ENCODE measurements around the gene MST1R.
"Not testable (repeated sequence)": the region's sequence is repeated elsewhere in the genome, so short reads cannot be mapped to it uniquely, and the experiment has no call there.

MST1R gene

DNA sequence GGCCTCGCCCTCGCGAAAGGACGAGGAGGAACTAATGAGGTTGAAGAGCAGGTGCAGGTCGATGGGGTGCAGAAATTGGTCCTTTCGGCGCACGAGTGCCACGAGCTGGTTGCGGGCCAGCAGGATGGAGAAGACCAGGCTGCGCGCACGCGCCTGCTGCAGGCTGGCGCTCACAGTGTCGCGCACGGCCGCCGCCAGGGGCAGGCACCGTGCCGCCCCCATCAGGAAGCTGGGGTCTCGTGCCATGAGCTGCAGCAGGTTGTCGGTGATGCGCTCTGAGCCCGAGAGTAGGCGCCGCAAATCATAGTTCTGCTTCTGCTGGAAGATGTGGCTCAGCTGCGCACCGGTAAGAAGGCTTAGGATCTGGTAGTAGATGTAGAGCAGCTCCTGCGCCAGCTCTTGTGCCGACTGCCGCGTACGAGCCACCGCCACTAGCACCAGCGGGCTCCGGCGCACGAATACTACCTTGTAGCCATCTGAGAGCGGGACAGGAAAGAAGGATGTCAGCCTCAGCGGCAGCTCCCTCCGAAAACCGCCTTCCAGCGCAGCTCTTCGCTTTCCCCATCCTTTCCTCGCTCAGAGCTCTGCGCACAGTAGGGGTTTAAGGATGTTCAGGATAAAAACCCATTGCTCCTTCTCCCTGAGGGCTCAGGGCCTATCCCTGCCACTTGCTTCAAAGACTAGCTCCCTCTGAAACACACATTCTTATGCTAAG is 6.9 kb upstream of the MST1R start:
- no peak for DNase-seq

DNA sequence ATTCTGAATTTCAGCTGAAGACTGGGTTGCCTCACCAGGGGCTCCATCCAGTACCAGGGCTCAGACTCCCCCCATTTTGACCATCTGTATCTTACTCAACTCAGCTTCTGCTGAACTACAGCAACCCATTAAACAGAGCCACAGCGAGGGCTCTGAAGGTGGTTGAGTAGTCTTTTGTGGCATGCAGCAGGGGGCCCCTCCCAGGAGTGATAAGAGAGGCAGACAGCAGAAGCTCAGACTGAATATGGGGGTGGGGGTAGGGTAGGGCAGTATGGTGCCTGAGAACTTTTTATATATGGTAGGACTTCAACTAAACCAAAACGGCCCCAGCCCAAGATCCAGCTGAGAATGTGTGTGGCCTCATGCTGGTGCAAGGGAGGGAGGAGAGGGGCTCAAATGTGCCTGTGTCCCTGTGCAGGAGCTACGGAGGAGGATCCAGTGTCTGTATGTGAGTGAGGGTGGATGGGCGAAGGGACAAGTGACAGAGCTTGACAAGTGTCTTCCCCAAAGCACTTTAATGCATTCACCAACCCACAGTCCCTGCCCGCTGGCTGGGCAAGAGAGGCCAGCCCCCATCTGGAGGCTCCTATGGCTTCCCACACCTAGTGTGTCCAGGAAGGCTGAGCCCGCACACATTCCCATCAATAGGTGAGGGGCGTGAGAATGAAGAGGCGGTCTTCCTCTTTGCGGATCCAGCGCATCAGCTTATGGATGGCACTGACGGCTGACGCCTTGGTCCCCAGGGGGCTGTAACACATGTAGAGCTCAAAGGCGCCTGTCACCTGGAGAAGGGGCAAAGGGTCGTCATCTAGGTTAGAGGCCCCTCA is 4.9 kb upstream of the MST1R start:
- no peak for DNase-seq

DNA sequence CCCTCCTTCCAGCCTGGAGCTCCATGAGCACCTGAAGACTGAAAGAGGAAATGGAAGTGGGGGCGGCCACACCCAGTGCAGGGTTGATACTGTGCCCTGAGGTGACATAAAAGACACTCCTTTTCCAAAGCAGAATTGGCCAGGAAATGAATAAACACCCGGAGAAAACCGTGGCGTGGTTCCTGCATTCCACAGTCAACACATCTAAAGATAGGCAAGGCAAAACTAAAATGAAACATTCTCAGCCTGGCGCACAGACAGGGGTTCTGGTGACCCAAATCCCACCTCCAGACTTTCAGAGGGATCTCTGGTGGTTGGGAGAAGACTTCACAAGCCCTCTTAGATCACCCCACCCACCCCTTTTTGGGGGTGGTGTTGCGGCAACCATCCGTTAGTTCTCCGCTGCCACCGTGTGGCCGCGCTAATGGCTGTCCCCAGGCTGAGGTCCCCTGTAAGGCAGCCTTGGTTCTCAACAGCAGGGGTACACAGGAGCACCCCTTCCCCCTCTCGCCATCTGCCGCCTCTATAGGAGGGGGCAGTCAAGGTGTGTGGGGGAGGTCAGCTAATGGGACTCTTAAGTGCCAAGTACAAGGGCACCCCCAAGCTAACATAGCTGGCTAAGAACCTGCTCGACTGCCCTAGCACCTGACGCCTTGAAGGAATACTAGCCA is 2.5 kb upstream of the MST1R start:
- no peak for DNase-seq

DNA sequence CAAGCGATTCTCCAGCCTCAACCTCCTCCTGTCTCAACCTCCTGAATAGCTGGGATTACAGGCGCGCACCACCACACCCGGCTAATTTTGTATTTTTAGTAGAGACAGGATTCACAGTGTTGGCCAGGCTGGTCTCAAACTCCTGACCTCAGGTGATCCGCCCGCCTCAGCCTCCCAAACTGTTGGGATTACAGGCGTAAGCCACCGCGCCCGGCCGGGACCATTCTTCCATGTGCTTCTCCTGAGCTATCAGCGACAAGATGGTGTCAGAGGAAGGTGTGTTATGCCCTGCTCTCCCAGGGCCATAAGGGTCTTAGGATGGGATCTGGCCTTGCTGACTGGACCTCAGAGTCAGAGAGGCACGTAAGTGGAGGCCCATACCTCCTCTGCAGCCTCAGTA is 775 bp upstream of the MST1R start:
- DNase-seq = not testable (repeated sequence)

DNA sequence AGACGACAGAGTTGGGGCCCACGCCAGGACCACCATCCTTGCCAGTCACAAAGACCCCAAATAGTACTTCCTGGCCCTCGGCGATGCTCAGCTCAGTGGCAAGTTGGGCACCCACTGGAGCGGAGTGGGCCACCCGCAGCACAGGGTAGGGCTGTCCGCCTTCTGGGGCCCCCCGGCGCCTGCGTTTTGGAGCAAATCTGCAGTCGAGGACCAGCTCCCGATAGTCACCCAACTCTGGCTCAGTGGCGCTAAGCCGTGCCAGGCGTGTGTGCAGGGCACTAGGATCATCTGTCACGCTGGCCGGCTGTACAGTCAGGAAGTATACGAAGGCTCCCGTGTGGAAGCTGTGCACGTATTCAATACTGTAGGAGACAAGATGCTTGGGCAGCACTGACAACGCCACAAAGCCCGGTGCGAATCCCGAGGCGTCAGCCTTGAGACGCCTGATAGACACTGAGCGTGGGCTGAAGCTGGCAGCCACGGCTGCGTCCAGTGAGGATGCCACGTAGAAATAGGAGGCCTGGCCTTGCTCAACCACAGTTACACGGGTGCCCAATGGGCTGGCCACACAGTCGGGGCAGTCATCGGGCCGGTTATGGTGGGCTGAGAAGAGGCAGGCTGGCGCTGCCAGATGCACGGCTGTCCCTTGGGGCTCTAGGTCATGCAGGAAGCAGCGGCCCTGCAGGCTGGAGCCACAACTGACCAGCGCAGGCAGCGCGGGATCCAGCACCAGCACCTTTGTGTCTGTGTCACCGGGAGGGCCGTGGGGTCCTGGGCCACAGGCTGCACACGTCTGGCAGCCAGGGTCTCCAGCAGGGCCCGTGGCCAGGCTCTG is 945 bp downstream of the MST1R start:
- no peak for DNase-seq

DNA sequence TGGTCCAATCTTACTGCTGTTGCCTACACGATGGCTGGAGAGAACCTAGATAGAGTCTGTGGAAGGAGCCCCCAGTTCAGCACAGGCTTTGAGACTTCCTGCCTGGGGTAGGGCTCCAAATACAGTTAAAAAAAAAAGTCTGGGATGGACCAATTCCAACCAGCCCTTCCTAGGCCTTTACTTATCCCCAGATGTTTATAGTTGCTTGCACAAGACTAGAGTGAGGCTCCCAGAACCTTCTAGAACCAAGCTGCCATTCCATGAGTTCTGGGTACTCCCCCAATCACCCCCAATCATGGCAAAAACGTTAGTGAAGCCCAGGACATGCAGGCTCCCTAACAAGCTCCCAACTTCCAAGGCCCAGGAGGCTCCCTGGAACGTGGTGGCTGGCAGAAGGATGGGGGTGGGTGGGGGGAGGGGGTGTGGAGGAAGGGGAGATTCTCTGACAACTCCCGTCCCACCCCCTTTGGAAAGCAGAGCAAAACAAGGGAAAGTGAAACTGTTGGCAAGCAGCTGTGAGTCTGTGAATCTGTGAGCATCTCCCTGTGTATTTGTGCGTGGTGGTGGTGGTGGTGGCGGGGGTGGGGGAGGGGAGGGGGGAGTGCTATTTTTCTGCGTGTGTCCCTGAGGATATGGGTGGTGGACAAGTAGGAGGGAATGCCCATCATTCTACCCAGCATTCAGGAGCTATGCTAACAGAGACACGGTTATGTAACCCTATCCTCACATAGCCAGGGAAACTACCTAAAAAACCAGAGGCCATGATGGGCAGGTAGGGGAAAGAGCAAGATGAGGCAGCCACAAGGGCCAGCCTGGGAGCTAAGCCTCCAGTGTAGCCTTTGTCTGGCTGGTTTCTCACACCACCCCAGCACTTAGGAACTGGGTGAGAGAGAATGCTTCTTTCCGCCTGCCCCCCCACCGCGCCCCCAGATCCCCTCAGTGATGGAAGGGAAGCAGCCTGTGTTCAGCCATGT is 2.0 kb downstream of the MST1R start:
- DNase-seq = no peak

DNA sequence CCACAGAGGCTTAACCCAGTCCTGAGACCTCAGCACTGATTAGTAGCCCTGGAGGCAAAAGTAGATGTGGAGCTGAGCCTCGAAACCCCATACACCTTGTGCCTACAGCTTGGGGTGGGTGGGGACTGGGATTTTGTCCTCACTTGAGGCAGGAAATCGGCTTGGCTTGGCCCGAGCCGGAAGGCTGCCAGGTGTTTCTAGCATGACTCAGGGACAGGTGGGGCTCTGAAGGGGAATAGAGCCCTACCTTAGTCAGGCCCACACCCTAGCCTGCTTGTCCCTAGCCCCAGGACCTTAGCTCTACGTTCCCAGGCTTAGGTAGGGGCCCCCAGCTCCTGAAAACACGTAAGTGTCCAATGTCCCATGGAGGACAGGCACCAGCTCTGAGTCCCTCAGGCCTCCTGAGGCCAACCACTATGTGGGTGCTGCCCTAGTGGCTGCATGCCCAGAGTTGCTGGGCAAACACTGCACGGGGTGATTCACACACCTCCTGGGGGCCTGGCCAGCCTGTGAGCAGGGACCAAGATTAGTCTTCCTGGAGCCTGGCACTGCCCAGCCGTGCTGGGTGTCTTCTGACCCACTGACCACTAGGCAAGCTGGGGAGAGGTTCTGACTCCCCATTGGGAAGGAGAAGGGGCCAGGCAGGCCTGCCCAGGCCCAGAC is 3.1 kb downstream of the MST1R start:
- no peak for DNase-seq

DNA sequence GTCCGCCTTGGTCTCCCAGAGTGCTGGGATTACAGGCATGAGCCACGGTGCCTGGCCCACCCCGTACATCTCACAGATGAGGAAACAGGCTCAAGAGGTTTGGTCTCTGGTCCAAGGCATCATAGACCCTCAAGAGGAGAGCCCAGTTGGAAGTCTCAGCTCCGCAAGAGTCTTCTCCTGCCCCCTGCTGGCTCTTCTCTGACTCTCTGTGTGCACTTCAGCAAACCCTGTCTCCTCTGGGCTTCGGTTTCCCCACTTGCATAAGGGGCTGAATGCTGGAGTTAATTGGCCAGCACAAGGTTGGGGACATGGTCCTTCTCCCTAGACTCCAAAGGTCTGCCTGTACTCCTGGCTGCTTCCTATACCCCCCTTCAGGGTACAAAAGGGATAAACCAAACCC is 3.9 kb downstream of the MST1R start:
- no peak for DNase-seq

DNA sequence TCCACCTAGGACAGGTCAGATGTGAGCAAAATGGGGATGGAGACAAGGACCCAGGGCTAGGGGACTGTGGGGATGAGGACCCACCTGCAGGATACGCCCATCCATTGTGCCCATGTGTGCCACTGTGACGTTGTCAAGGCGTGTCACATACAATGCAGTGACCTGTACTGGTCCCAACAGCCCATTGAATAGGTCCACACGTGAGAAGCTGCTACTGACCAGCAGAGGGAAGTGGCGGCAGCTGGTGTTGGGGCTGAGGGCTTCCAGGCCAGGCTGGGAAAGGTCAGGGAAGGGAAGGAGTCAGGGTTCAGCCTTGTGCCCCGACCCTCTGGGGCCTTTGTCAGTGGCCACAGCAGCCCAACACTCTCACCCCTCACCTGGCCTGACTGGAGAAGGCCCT is 4.7 kb downstream of the MST1R start:
- DNase-seq = no peak

DNA sequence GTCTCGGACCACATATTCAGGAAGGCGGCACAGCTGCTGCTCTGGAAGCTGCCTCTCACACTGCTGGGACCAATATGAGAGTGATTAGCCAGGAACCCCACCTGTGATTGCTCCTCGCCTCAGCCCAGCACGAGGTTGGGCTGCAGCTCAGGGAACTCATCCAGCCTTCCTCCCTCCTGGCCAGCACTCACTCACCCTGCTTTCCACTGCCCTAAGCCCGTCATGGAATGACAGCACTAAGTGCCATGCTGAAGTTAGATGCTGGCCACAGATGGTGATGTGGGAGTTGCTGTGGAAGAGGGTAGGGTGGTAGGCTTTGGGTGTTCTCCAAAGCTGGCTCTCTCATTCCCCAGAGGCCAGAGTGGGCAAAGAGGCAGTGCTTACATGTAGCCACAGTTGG is 7.3 kb downstream of the MST1R start:
- no peak for DNase-seq

DNA sequence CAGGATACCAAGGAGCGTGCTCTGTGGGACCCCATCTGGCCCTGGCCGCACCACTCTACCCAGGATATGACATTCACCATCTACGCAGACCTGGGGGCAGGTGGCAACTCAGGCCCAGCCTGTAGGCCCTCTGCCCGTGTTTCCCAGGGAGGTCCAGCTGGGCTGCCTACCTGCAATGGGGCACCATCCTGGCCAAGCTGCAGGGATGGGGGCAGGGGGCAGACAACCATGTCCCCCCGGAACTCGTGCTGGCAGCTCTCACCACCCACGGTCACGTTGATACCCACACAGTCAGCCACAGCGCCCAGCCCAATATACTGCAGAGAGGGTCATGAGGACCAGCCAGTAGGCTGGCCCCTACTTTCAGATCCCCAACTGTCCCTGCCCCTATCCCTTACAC is 7.9 kb downstream of the MST1R start:
- no peak for DNase-seq

DNA sequence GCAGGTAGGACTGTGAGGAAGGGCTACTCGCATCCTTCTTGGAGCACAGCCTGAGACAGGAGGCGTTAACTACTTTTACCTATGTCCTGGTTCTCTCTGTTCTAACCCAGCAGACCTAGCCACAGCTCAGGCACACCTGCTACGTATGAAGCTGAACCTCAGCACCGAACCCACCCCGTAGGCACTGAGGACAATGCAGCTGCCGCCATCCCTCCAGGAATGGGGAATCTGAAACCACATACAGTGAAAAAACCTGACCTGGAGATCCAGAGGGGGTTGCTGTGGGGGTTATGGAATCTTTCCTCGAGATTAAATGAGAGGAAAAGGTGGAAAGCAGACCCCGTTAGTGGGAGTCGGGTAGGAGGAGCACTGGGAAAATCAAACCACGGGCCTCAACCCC is 14.4 kb downstream of the MST1R start:
- no peak for DNase-seq

DNA sequence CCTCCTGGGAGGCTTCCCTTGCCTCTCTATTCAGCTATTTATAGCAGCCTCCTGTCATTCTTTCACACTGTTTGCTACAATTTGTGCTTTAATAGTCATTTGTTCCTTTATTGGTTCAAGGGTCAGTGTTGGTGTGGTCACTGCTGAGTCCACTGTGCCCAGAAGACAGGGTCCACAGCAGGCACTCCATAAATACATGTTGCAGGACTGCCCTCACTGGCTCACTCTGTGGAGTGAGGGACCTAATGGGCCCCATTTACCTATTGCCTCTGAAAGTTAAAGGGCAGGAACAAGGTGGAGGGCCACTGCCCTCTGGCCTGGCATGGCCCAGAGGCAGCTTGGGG is 16.8 kb downstream of the MST1R start:
- no peak for DNase-seq

DNA sequence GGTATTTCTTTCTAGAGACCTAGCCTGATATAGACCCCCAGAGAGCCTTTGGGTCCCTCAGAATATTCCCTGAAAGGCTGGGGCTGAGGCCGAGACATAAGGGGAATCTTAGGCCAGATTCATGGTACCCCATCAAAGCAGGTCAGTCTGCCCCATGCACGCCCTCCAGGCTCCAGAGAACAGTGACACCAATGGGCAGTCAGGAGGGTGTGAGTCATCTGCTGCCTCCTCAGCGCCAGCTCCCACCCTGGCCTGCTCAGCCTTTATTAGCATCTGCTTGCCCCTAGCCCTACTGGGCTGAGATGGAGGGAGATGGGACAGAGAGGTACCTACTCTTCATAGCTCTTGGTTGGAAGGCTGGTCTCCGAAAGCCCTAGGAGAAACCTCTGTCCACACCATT is 19.7 kb downstream of the MST1R start:
- DNase-seq = no peak

DNA sequence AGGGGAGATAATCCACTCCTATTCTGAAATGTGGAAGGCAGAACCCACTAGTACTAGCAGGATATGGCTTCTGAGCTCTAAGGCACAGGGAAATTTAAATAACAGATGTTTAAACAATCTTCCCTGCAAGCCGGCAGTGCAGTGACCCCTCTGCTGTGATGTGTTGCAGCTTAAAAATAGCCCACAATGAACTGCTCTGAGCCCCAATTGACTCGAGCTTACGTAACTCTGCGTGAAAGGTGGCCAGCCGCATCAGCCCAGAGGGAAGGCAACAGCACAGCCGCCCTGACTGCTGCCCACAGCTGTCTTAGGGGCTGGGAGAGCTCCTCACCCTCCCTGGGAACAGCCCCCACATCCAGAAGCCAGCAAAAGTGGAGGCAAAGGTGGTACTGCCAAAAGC is 21.5 kb downstream of the MST1R start:
- no peak for DNase-seq

DNA sequence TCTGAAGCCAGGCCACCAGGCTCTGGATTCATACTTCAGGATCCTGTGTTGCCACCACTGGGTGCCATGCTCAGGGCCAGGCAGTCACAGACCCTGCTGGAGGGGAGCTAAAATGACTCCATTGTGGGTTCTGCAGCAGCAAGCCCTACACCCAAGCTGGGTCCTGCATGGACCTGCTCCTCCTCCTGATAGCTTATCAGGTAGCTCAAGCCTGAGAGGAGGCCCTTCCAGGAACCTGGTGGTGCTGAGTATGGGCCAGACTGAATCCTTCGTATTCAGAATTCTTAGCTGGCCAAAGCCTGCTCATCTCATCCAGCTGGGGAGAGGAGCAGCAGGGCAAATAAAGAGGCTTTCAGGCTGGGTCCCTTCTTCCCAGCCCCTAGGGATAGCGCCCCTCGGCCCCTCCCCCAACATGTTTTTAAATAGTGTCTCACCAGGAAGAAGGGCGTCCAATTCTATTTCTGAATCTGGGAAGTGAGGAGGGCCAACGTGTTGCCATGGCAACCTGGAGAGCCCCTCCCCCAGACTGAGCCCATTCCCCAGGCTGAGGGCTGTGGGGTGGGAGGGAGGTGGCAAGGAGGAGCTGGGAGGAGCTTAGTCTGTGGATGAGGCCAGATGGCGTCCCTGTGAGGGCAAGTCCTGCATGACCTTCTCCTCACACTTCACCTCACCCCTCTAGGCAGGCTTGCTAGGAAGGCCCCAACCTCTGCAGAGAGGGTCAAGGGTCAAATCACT is 22.9 kb downstream of the MST1R start:
- no peak for DNase-seq

DNA sequence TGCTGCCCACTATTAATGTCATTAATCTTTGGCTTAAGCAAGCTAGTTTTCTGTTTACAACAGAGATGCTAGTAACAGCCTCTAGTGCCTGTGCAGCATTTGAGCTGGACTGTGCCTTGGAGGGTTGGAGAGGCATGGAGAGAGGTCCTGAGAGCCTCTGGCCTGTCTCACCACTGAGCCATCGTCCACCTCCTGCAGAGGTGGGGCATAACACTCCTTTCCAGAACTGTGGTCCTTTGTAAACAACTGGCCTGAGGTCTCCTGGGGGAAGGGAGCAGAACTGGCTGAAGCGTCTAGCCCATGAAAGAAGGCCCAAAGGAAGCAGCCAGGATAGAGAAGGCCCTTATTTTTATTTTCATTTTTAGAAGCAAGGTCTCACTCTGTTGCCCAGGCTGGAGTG is 24.0 kb downstream of the MST1R start:
- DNase-seq = no peak

DNA sequence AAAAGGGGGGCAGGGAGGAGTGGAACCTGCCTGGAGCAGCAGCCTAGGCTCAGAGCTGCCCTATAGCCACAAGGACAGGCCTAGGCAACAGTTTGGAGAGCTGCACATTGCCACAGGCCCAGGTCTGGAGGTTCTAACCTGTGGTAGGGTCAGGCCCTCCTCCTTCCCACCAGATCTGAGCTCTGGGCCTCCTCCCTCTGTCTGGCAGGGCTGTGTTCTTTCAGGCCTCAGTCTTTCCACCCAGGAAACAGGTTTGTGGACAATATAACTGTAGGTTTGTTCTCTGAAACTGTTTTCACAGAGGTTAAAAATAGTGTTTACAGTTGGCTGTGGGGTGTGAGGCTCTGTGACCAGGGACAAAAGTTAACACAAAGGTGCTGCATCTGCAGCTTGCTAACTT is 25.0 kb downstream of the MST1R start:
- DNase-seq = no peak

DNA sequence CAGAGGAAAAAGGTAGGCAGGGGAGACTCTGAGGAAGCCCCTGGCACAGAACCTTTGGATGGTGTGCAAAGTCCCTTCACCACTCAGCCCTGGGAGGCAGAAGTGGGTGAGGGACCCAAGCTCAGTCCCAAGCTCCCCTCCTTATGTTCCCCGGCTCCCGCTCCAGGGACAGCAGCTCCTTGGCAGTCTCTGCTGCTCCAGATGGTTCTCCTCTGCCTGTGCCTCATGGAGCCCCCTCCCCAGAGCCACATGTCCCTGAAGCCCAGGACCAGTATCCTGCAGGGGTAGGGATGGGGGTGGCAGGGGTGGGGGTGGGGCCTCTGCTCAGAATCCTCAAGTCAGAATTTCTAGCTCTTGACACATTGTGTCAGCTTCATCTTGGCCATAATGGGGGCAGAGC is 26.0 kb downstream of the MST1R start:
- DNase-seq = no peak

DNA sequence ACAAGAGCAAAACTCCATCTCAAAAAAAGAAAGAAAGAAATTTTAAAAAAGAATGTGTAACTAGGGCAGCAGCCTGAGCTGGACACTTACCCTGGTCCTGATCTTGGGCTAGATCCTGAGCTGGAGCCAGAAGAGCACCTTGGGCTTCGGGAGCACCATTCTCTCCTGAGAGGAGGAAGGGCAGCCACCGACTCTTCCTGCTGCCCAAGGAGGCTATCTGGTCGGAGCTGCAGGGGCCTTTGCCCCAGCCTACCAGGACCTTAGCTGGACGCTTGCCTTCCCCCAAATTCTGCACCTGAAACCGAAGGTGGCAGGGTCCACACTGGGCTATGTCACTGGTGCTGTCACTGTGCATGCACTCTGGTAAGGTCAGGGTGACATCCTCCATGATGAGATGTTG is 27.1 kb downstream of the MST1R start:
- no peak for DNase-seq

DNA sequence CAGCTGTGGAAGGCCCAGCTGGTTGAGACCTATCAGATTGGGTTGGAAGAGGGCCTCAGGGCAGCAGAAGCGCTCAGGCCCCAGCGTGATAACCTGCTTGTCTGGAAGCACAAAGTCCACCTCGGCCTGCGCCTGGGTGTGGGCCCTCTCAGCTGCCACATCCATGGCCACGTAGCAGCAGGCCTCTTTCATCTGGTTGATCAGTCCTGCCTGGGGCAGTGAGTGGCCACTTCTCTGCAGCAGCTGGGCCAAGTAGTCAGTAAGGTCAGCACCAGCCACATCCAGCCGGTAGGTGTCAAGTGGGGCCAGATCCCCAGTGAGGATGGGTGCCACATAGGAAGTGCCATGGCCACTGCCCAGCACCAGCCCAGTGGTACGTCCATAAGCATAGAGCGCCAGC is 30.1 kb downstream of the MST1R start:
- no peak for DNase-seq

Measured in GF-D8 (cell line).